K562 (cell line): ENCODE data around the gene SNAPC2. TPM values are rescaled to one million over a fixed set of nuclear protein-coding genes. Genes with fewer than 3 reads are reported as not detected.

Experiments used
- DMBX1 ChIP-seq: fragments of 250-450 bp; sonication (Bioruptor Pico); IDR thresholded peaks from 2 replicates; pipeline ENCODE4 v1.8.0; 2022; ENCODE audit warnings: inconsistent platforms, mild to moderate bottlenecking, moderate library complexity, borderline replicate concordance
- DNMT1 ChIP-seq: fragments of 450-650 bp; IDR thresholded peaks from 2 replicates; pipeline ENCODE4 v1.6.1; 2016; ENCODE audit warnings: antibody characterized with exemption, mild to moderate bottlenecking
- GABPB1 ChIP-seq: sonication (generic); formaldehyde crosslinking; IDR thresholded peaks from 2 replicates; pipeline ENCODE4 v1.8.0; 2022; ENCODE audit warnings: mild to moderate bottlenecking, missing genetic modification reagents
- HDAC3 ChIP-seq: fragments of 450-650 bp; IDR thresholded peaks from 2 replicates; pipeline ENCODE4 v1.6.1; 2018; ENCODE audit warnings: borderline replicate concordance, mild to moderate bottlenecking, moderate library complexity; ENCODE audit not compliant: partially characterized antibody
- JUND ChIP-seq, 2 experiments: IDR thresholded peaks; 2 replicates in 1 of 2; 3 replicates in 1 of 2; pipeline ENCODE4 v1.6.1; 2011; ENCODE audit warnings: borderline replicate concordance in 2 of 2, low read depth in 2 of 2, low read length in 2 of 2, improper control_type of control experiment in 1 of 2, missing biosample characterization in 1 of 2, missing genetic modification characterization in 1 of 2, missing genetic modification reagents in 1 of 2
- ZNF146 ChIP-seq: IDR thresholded peaks from one replicate; pipeline ENCODE4 v1.6.1; 2018; ENCODE audit warnings: missing compliant biosample characterization; ENCODE audit not compliant: unreplicated experiment
- ZNF239 ChIP-seq: fragments of 250-450 bp; sonication (Bioruptor Pico); IDR thresholded peaks from 2 replicates; pipeline ENCODE4 v1.4.0; 2020; ENCODE audit warnings: mild to moderate bottlenecking
- polyA plus RNA-seq, 8 experiments: library from polyadenylated mRNA; depleted of rRNA in 4 of 8; stranded (reverse) in 5 of 8; unstranded in 3 of 8; fragments of >200 nt; fragmentation: Nextera tagmentation in 2 of 8; fragmentation: Illumina TruSeq in 1 of 8; extraction: Ambion mirVana in 2 of 8; extraction: Trizol in 1 of 8; gene quantifications; 2 replicates each; pipeline versions ENCODE4 v1.2.1 to v1.2.3, GENCODE V29; 2011 to 2014; ENCODE audit warnings: inconsistent platforms in 1 of 8, missing spikeins in 1 of 8
- total RNA-seq, 7 experiments: library from RNA; depleted of rRNA in 6 of 7; stranded (reverse); fragments of >200 nt in 6 of 7; fragmentation: Illumina TruSeq in 2 of 7; extraction: Trizol in 2 of 7; gene quantifications; 2 replicates each; pipeline versions ENCODE4 v1.2.1 to v1.2.3, GENCODE V29; 2011 to 2021; ENCODE audit warnings: low replicate concordance in 1 of 7
- TF ChIP-seq, protein P1 (sequence below): IDR thresholded peaks from 2 replicates; pipeline ENCODE4 v1.6.1; 2014; ENCODE audit warnings: antibody characterized with exemption
- TF ChIP-seq, protein P2 (sequence below): fragments of 150-350 bp; IDR thresholded peaks from 2 replicates; pipeline ENCODE4 v1.6.1; 2014; ENCODE audit warnings: low read depth, mild to moderate bottlenecking, low read length, borderline replicate concordance
- TF ChIP-seq, protein P3 (sequence below): sonication (generic); formaldehyde crosslinking; IDR thresholded peaks from 2 replicates; pipeline ENCODE4 v1.8.0; 2023; ENCODE audit warnings: mild to moderate bottlenecking, missing genetic modification reagents
- TF ChIP-seq, protein P4 (sequence below): fragments of 450-650 bp; IDR thresholded peaks from 2 replicates; pipeline ENCODE4 v1.7.0; 2016; ENCODE audit warnings: borderline replicate concordance
- TF ChIP-seq, protein P5 (sequence below): fragments of 450-650 bp; formaldehyde crosslinking; IDR thresholded peaks from 2 replicates; pipeline ENCODE4 v1.4.0; 2020; ENCODE audit warnings: mild to moderate bottlenecking, moderate library complexity

Gene SNAPC2
- total and polyA plus RNA-seq, 9 of the 15 experiments (the other 6 are each of a cell fraction or from before 2014, with no cell fraction given), result 0.59 to 45.1 (median 15.3) TPM

DNA sequence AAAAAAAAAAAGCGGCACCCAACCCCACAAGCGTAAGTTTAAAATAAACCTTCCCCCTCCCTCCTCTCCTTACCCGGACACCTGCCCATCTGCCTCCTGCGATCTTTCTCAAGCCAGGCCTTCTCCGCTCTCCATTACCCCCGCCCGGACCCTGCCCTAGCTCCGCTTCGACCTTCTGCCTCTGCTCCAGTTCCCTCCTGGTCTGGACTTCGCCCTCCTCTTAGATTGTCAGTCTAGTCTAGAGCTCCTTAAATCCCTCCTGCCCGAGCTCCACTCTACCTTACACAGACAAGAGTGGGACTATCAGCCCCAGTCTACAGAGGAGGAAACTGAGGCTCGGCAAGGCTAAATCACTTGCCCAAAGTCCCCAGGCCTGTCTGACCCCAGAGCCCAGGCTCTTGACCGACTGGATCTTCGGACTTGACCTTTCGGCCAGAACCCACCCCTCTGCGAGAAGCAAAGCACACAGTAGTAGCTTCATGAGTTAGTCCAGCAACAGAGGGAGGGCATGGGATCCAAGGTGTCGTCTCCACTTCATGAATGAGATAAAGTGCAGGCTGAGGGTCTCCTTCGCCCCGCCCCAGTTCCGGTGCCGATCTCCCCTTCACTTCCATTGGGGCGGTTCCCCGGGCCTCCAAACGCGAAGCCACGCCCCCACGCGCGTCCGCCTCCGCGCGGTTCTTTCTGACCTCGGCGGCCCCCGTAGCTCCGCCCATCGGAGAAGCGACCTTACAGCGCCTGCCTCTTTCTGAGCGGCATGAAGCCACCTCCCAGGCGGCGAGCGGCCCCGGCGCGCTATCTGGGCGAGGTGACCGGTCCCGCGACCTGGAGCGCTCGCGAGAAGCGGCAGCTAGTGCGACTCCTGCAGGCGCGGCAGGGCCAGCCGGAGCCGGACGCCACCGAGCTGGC, at the start of gene SNAPC2 (continued):
- TF ChIP-seq, protein P1, sequence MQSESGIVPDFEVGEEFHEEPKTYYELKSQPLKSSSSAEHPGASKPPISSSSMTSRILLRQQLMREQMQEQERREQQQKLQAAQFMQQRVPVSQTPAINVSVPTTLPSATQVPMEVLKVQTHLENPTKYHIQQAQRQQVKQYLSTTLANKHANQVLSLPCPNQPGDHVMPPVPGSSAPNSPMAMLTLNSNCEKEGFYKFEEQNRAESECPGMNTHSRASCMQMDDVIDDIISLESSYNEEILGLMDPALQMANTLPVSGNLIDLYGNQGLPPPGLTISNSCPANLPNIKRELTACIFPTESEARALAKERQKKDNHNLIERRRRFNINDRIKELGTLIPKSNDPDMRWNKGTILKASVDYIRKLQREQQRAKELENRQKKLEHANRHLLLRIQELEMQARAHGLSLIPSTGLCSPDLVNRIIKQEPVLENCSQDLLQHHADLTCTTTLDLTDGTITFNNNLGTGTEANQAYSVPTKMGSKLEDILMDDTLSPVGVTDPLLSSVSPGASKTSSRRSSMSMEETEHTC, result no peak
- no peak for TF ChIP-seq GABPB1 (CRISPR knock-in tag)
- TF ChIP-seq DMBX1 (CRISPR knock-in tag), result no peak
- TF ChIP-seq, protein P2, sequence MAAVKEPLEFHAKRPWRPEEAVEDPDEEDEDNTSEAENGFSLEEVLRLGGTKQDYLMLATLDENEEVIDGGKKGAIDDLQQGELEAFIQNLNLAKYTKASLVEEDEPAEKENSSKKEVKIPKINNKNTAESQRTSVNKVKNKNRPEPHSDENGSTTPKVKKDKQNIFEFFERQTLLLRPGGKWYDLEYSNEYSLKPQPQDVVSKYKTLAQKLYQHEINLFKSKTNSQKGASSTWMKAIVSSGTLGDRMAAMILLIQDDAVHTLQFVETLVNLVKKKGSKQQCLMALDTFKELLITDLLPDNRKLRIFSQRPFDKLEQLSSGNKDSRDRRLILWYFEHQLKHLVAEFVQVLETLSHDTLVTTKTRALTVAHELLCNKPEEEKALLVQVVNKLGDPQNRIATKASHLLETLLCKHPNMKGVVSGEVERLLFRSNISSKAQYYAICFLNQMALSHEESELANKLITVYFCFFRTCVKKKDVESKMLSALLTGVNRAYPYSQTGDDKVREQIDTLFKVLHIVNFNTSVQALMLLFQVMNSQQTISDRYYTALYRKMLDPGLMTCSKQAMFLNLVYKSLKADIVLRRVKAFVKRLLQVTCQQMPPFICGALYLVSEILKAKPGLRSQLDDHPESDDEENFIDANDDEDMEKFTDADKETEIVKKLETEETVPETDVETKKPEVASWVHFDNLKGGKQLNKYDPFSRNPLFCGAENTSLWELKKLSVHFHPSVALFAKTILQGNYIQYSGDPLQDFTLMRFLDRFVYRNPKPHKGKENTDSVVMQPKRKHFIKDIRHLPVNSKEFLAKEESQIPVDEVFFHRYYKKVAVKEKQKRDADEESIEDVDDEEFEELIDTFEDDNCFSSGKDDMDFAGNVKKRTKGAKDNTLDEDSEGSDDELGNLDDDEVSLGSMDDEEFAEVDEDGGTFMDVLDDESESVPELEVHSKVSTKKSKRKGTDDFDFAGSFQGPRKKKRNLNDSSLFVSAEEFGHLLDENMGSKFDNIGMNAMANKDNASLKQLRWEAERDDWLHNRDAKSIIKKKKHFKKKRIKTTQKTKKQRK, result no peak
- TF ChIP-seq HDAC3, result no peak
- TF ChIP-seq ZNF146 (CRISPR knock-in tag), result no peak
- TF ChIP-seq, protein P3, sequence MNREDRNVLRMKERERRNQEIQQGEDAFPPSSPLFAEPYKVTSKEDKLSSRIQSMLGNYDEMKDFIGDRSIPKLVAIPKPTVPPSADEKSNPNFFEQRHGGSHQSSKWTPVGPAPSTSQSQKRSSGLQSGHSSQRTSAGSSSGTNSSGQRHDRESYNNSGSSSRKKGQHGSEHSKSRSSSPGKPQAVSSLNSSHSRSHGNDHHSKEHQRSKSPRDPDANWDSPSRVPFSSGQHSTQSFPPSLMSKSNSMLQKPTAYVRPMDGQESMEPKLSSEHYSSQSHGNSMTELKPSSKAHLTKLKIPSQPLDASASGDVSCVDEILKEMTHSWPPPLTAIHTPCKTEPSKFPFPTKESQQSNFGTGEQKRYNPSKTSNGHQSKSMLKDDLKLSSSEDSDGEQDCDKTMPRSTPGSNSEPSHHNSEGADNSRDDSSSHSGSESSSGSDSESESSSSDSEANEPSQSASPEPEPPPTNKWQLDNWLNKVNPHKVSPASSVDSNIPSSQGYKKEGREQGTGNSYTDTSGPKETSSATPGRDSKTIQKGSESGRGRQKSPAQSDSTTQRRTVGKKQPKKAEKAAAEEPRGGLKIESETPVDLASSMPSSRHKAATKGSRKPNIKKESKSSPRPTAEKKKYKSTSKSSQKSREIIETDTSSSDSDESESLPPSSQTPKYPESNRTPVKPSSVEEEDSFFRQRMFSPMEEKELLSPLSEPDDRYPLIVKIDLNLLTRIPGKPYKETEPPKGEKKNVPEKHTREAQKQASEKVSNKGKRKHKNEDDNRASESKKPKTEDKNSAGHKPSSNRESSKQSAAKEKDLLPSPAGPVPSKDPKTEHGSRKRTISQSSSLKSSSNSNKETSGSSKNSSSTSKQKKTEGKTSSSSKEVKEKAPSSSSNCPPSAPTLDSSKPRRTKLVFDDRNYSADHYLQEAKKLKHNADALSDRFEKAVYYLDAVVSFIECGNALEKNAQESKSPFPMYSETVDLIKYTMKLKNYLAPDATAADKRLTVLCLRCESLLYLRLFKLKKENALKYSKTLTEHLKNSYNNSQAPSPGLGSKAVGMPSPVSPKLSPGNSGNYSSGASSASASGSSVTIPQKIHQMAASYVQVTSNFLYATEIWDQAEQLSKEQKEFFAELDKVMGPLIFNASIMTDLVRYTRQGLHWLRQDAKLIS (CRISPR knock-in tag), result no peak
- TF ChIP-seq, protein P4, sequence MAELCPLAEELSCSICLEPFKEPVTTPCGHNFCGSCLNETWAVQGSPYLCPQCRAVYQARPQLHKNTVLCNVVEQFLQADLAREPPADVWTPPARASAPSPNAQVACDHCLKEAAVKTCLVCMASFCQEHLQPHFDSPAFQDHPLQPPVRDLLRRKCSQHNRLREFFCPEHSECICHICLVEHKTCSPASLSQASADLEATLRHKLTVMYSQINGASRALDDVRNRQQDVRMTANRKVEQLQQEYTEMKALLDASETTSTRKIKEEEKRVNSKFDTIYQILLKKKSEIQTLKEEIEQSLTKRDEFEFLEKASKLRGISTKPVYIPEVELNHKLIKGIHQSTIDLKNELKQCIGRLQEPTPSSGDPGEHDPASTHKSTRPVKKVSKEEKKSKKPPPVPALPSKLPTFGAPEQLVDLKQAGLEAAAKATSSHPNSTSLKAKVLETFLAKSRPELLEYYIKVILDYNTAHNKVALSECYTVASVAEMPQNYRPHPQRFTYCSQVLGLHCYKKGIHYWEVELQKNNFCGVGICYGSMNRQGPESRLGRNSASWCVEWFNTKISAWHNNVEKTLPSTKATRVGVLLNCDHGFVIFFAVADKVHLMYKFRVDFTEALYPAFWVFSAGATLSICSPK, result 0 out of 2 replicates have a peak, but pooled peaks have one; percentile 8
- TF ChIP-seq DNMT1, result no peak
- no peak for TF ChIP-seq ZNF239 (CRISPR knock-in tag)
- TF ChIP-seq, protein P5, sequence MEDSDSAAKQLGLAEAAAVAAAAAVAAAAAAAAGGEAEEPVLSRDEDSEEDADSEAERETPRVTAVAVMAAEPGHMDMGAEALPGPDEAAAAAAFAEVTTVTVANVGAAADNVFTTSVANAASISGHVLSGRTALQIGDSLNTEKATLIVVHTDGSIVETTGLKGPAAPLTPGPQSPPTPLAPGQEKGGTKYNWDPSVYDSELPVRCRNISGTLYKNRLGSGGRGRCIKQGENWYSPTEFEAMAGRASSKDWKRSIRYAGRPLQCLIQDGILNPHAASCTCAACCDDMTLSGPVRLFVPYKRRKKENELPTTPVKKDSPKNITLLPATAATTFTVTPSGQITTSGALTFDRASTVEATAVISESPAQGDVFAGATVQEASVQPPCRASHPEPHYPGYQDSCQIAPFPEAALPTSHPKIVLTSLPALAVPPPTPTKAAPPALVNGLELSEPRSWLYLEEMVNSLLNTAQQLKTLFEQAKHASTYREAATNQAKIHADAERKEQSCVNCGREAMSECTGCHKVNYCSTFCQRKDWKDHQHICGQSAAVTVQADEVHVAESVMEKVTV (CRISPR knock-in tag), result no peak
- TF ChIP-seq JUND (IDR thresholded peaks at IDR 0.05; ENCODE audit: borderline replicate concordance, low read depth, low read length), result 0 out of 2 replicates have a peak, but pooled peaks have one; percentile 19
- peak; percentile 25; the same call in 1 of the 3 replicates for TF ChIP-seq JUND (tag; IDR thresholded peaks at IDR 0.05; ENCODE audit: borderline replicate concordance, low read depth, low read length)
